ENCODE measurements around the gene ADIG.

GRCh38 chr20:38603286-38603685, 22.3 kb downstream of the ADIG start:
- TF ChIP-seq, protein P1, sequence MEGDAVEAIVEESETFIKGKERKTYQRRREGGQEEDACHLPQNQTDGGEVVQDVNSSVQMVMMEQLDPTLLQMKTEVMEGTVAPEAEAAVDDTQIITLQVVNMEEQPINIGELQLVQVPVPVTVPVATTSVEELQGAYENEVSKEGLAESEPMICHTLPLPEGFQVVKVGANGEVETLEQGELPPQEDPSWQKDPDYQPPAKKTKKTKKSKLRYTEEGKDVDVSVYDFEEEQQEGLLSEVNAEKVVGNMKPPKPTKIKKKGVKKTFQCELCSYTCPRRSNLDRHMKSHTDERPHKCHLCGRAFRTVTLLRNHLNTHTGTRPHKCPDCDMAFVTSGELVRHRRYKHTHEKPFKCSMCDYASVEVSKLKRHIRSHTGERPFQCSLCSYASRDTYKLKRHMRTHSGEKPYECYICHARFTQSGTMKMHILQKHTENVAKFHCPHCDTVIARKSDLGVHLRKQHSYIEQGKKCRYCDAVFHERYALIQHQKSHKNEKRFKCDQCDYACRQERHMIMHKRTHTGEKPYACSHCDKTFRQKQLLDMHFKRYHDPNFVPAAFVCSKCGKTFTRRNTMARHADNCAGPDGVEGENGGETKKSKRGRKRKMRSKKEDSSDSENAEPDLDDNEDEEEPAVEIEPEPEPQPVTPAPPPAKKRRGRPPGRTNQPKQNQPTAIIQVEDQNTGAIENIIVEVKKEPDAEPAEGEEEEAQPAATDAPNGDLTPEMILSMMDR (conservative IDR thresholded peaks at IDR 0.05): no peak
- no peak for TF ChIP-seq ZFX (IDR thresholded peaks at IDR 0.05)

Data from C4-2B (cell line).